ENCODE data around the gene ZNF799. TPM values are rescaled to one million over a fixed set of nuclear protein-coding genes. Genes with fewer than 3 reads are reported as not detected.
"Not testable (repeated sequence)": the region's sequence is repeated elsewhere in the genome, so short reads cannot be mapped to it uniquely, and the experiment has no call there.

The ZNF799 gene
- total RNA-seq, 4 donors from 2014 or later, result 3.3 to 6.8 (median 4.4) TPM

DNA sequence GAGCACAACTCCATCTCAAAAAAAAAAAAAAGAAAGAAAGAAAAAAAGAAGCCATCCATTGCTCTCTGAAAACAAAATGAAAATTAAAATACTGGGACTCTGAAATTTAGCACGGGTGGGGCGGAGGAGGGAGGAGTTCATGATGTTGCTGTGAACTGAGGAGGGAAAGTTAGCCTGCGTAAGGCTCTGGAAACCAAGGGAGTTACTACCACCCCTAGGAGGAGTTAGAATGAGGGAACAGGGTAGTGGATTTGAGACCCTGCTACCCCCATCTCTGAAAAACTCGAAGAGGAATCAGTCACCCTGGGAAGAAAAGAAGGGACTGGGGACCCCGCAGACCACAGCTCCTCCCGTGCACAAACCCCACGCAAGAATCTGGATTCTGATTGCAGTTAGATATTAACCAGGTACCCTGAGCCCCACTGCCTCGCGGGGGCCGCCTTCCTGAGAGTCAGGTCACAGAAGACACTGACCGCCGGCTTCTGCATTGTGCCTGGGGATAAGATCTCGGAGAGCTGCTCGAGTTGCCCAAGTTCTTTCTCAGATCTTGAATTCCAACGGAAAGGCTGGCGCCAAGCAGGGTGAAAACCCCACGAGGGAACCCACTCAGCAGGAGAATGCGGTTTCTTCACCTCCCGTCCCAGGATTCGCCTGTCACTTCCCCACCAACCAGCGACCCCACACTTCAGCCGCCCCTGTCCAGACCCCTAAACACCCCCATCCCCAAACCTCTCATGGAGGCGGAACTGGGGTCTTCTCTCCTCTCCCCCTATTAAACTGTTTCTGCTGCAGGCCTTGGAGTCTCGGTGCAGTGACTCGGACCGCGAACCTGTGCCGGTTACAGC, 36.5 kb downstream of the ZNF799 start:
- no peak for TF ChIP-seq POLR2A (IDR thresholded peaks at IDR 0.05)
- no peak for TF ChIP-seq EP300 (IDR thresholded peaks at IDR 0.05)
- peaks cover 0 to 23% (median 5%) of the 10 kb centered on the region in 4 donors for H3K4me1 ChIP-seq
- peak in 1 of 2 donors; percentile 20 for DNase-seq (ENCODE audit: low spot score in 2 of 2)
- H3K27ac ChIP-seq, result peak overlapping the region; percentile 59 to 96 (median 92)
- 5% methylated on average over 26 to 28 of the region's 28 CpGs for WGBS, 2 donors
- peak overlapping the region; percentile 46 to 98 (median 88) for H3K4me3 ChIP-seq
- H3K9me3 ChIP-seq, result no peaks in the 10 kb centered on the region
- H3K27me3 ChIP-seq, result no peaks in the 10 kb centered on the region
- H3K36me3 ChIP-seq, result no peaks in the 10 kb centered on the region

DNA sequence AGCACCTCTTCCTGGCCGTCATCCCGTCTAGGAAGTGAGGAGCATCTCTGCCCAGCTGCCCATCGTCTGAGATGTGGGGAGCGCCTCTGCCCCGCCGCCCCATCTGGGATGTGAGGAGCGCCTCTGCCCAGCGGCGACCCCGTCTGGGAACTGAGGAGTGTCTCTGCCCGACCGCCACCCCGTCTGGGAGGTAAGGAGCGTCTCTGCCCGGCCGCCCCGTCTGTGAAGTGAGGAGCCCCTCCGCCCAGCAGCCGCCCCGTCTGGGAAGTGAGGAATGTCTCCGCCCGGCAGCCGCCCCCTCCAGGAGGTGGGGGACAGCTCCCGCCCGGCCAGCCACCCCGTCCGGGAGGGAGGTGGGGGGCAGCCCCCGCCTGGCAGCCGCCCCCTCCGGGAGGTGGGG, 38.8 kb downstream of the ZNF799 start:
- DNase-seq (ENCODE audit: low spot score in 2 of 2); H3K4me3 ChIP-seq; H3K27ac ChIP-seq; H3K9me3 ChIP-seq; H3K27me3 ChIP-seq; H3K36me3 ChIP-seq: not testable (repeated sequence)
- 97% methylated on average over 22 to 24 of the region's 30 CpGs for WGBS, 2 donors
- H3K4me1 ChIP-seq, result peaks cover 0 to 23% (median 5%) of the 10 kb centered on the region in 4 donors

DNA sequence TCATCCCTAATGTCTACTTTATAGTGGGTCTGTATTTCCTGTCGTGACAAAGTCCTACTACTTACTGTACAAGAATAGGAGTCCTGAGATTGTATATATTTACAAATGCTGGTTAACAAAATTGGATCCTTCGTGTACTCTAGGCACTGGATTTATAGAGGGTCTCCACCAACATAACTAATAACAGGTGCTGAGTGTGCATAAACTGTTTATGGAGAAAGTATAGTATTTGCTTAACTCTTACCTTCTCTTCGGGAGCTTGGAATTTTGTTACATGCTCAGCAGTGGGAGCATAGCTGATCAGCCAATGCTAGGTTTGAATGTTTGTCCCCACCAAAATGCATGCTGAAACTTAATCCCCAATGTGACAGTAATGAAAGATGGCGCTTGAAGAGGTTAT, 47.7 kb downstream of the ZNF799 start:
- Histone ChIP-seq H3K27ac (no peak overlapping the region), H3K9me3 (peaks cover 0 to 88% (median 32%) of the 10 kb centered on the region in 4 donors), H3K36me3 (peaks cover 8 to 68% (median 13%) of the 10 kb centered on the region in 3 donors), H3K4me3 (no peak overlapping the region), H3K4me1 (no peaks in the 10 kb centered on the region), H3K27me3 (no peaks in the 10 kb centered on the region)
- no peak for DNase-seq (ENCODE audit: low spot score in 2 of 2)
- WGBS, 2 donors, result 92 to 96% methylated on average over 4 of the region's 4 CpGs
- TF ChIP-seq EP300 (IDR thresholded peaks at IDR 0.05) (no peak), POLR2A (IDR thresholded peaks at IDR 0.05) (no peak)
- TF ChIP-seq, protein P1, sequence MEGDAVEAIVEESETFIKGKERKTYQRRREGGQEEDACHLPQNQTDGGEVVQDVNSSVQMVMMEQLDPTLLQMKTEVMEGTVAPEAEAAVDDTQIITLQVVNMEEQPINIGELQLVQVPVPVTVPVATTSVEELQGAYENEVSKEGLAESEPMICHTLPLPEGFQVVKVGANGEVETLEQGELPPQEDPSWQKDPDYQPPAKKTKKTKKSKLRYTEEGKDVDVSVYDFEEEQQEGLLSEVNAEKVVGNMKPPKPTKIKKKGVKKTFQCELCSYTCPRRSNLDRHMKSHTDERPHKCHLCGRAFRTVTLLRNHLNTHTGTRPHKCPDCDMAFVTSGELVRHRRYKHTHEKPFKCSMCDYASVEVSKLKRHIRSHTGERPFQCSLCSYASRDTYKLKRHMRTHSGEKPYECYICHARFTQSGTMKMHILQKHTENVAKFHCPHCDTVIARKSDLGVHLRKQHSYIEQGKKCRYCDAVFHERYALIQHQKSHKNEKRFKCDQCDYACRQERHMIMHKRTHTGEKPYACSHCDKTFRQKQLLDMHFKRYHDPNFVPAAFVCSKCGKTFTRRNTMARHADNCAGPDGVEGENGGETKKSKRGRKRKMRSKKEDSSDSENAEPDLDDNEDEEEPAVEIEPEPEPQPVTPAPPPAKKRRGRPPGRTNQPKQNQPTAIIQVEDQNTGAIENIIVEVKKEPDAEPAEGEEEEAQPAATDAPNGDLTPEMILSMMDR (IDR thresholded peaks at IDR 0.05), result no peak

- TF ChIP-seq, protein P1 (IDR thresholded peaks at IDR 0.05), result no peak
- TF ChIP-seq EP300 (IDR thresholded peaks at IDR 0.05), result no peak
- no peak for TF ChIP-seq POLR2A (IDR thresholded peaks at IDR 0.05)
- DNase-seq (ENCODE audit: low spot score in 2 of 2), result no peak
- WGBS, 2 donors, result 95 to 97% methylated on average over 5 of the region's 5 CpGs
- H3K27ac ChIP-seq, result no peak overlapping the region
- H3K4me1 ChIP-seq, result no peaks in the 10 kb centered on the region
- H3K9me3 ChIP-seq, result peaks cover 0 to 100% (median 37%) of the 10 kb centered on the region in 4 donors
- no peaks in the 10 kb centered on the region for H3K27me3 ChIP-seq
- H3K4me3 ChIP-seq, result no peak overlapping the region
- peaks cover 8 to 93% (median 13%) of the 10 kb centered on the region in 3 donors for H3K36me3 ChIP-seq
Measured at GRCh38 chr19:12350890-12351197, 50.2 kb downstream of the ZNF799 start.

DNA sequence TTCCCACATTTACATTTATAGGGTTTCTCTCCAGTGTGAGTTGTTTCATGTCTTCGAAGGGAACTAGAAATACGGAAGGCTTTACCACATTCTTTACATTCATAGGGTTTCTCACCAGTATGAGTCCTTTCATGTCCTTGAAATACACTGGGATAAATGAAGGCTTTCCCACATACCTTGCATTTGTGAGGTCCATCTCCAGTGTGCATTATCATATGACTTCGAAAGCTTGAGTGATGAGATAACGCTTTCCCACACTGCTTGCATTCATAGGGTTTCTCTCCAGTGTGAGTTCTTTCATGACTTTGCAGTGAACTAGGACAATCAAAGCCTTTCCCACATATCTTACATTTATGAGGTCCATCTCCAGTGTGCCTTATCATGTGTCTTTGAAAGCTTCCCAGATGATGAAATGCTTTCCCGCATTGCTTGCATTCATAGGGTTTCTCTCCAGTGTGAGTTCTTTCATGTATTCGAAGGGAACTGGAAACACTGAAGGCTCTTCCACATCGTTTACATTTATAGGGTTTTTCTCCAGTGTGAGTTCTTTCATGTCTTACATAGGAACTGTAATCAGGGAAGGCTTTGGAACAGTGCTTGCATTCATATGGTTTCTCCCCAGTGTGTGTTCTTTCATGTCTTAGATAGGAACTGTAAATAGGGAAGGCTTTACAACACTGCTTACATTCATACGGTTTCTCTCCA, 50.7 kb downstream of the ZNF799 start:
- peaks cover 0 to 100% (median 40%) of the 10 kb centered on the region in 4 donors for H3K9me3 ChIP-seq
- H3K4me3 ChIP-seq, result no peak overlapping the region
- no peak overlapping the region for H3K27ac ChIP-seq
- H3K27me3 ChIP-seq, result no peaks in the 10 kb centered on the region
- peaks cover 8 to 95% (median 13%) of the 10 kb centered on the region in 3 donors for H3K36me3 ChIP-seq
- 97 to 98% methylated on average over 8 of the region's 8 CpGs for WGBS, 2 donors
- TF ChIP-seq POLR2A (IDR thresholded peaks at IDR 0.05) (no peak), EP300 (IDR thresholded peaks at IDR 0.05) (no peak)
- TF ChIP-seq, protein P1 (IDR thresholded peaks at IDR 0.05), result no peak
- no peak for DNase-seq (ENCODE audit: low spot score in 2 of 2)
- no peaks in the 10 kb centered on the region for H3K4me1 ChIP-seq

- 81 to 84% methylated on average over 2 of the region's 2 CpGs for WGBS, 2 donors
- Histone ChIP-seq H3K27ac (no peak overlapping the region), H3K4me3 (no peak overlapping the region), H3K4me1 (no peaks in the 10 kb centered on the region), H3K9me3 (peaks cover 0 to 94% (median 41%) of the 10 kb centered on the region in 4 donors), H3K27me3 (no peaks in the 10 kb centered on the region), H3K36me3 (peaks cover 8 to 75% (median 13%) of the 10 kb centered on the region in 3 donors)
- DNase-seq (ENCODE audit: low spot score in 2 of 2), result no peak
- TF ChIP-seq EP300 (IDR thresholded peaks at IDR 0.05), result no peak
- TF ChIP-seq, protein P1 (IDR thresholded peaks at IDR 0.05), result no peak
- no peak for TF ChIP-seq POLR2A (IDR thresholded peaks at IDR 0.05)
Measured at GRCh38 chr19:12346896-12347295, 54.2 kb downstream of the ZNF799 start.
